Activated CD4-positive, alpha-beta memory T cell treated with anti-CD3 and anti-CD28 coated beads for 36 hours (primary cell): ENCODE data around the gene CD44. TPM values are rescaled to one million over a fixed set of nuclear protein-coding genes. Genes with fewer than 3 reads are reported as not detected.

Experiments
- CTCF ChIA-PET: fragments of 350-600 bp; sonication (Branson Sonifier 250); formaldehyde crosslinking; loops from one replicate; lab custom pipeline; 2021; ENCODE audit warnings: antibody characterized with exemption, inconsistent platforms; lab: Charles Lee
- POLR2A ChIA-PET: fragments of 350-600 bp; sonication (Branson Sonifier 250); formaldehyde crosslinking; loops from one replicate; lab custom pipeline; 2021; ENCODE audit warnings: antibody characterized with exemption; lab: Charles Lee
- DNase-seq: peaks from one replicate; pipeline ENCODE4 v3.0.0-alpha.2; 2020
- H3K27ac Mint-ChIP-seq: one replicate; pipeline ENCODE4 v1.8.0; 2021; ENCODE audit warnings: mixed read lengths
- H3K27me3 Mint-ChIP-seq: one replicate; pipeline ENCODE4 v1.8.0; 2021; ENCODE audit warnings: mixed read lengths
- H3K36me3 Mint-ChIP-seq: one replicate; pipeline ENCODE4 v1.8.0; 2021; ENCODE audit warnings: mixed read lengths
- H3K4me1 Mint-ChIP-seq: one replicate; pipeline ENCODE4 v1.8.0; 2021; ENCODE audit warnings: low read depth, mixed read lengths
- H3K4me3 Mint-ChIP-seq: one replicate; pipeline ENCODE4 v1.8.0; 2021; ENCODE audit warnings: mild to moderate bottlenecking, mixed read lengths
- H3K9me3 Mint-ChIP-seq: one replicate; pipeline ENCODE4 v1.8.0; 2021; ENCODE audit warnings: mixed read lengths
- intact Hi-C: fragments of 100-400 bp; cut with micrococcal nuclease; formaldehyde crosslinking; loops from one replicate; pipeline ENCODE4 v1.15.1; 2023
- total RNA-seq, 2 experiments: library from RNA; stranded (reverse); gene quantifications; one replicate each; pipeline ENCODE4 v1.2.3, GENCODE V29; 2021

The CD44 gene
- total RNA-seq, 2 experiments from 2014 or later: 440 to 442 TPM

GRCh38 chr11:35234460-35235156 lies 95.6 kb downstream of the CD44 start:
- POLR2A ChIA-PET: interaction anchor here (1.2 kb wide), 1 partner anchor 168 kb away, joined by 4 read pairs; no protein-coding TSS in a partner anchor
- DNase-seq: no peak
- CTCF ChIA-PET: interaction anchor here (1.1 to 1.6 kb wide), 2 partner anchors 178 to 203 kb away, joined by 3 read pairs; no protein-coding TSS in a partner anchor
- intact Hi-C loops: loop anchor here (5.0 kb wide), 2 partner anchors 108 to 152 kb away; no protein-coding TSS in a partner anchor
- peaks cover 36% of the 10 kb centered on the region for H3K36me3 Mint-ChIP-seq
- no peaks in the 10 kb centered on the region for H3K27me3 Mint-ChIP-seq
- no peak overlapping the region for H3K27ac Mint-ChIP-seq
- H3K9me3 Mint-ChIP-seq: peaks cover 24% of the 10 kb centered on the region
- peaks cover 66% of the 10 kb centered on the region for H3K4me1 Mint-ChIP-seq
- H3K4me3 Mint-ChIP-seq: no peak overlapping the region

GRCh38 chr11:35235157-35235468 lies 96.1 kb downstream of the CD44 start:
- H3K4me3 Mint-ChIP-seq: no peak overlapping the region

GRCh38 chr11:35235498-35235897 lies 96.5 kb downstream of the CD44 start:
- Mint-ChIP-seq H3K4me3 (peak overlapping the region; percentile 18), H3K27ac (peak overlapping the region; percentile 61), H3K9me3 (peaks cover 24% of the 10 kb centered on the region), H3K27me3 (no peaks in the 10 kb centered on the region), H3K4me1 (peaks cover 66% of the 10 kb centered on the region), H3K36me3 (peaks cover 27% of the 10 kb centered on the region)
- ChIA-PET CTCF (interaction anchor here (0.8 to 1.6 kb wide), 9 partner anchors 10 to 626 kb away, joined by 3 to 4 read pairs (median 3); no protein-coding TSS in a partner anchor), POLR2A (interaction anchor here (1.1 to 1.2 kb wide), 2 partner anchors 69 to 169 kb away, joined by 3 to 4 read pairs; no protein-coding TSS in a partner anchor)
- intact Hi-C loops: loop anchor here (5.0 kb wide), 2 partner anchors 107 to 153 kb away; no protein-coding TSS in a partner anchor
- DNase-seq: no peak

More at GRCh38 chr11:35235157-35235468, 96.1 kb downstream of the CD44 start:
- intact Hi-C loops: loop anchor here (5.0 kb wide), 2 partner anchors 107 to 153 kb away; no protein-coding TSS in a partner anchor
- peak overlapping the region; percentile 61 for H3K27ac Mint-ChIP-seq
- H3K4me1 Mint-ChIP-seq: peaks cover 66% of the 10 kb centered on the region
- peaks cover 30% of the 10 kb centered on the region for H3K36me3 Mint-ChIP-seq
- ChIA-PET CTCF (interaction anchor here (1.1 to 1.6 kb wide), 2 partner anchors 177 to 203 kb away, joined by 3 read pairs; no protein-coding TSS in a partner anchor), POLR2A (interaction anchor here (1.1 to 1.2 kb wide), 2 partner anchors 68 to 169 kb away, joined by 3 to 4 read pairs; no protein-coding TSS in a partner anchor)
- peaks cover 24% of the 10 kb centered on the region for H3K9me3 Mint-ChIP-seq
- no peaks in the 10 kb centered on the region for H3K27me3 Mint-ChIP-seq
- no peak for DNase-seq

GRCh38 chr11:35235936-35236666 lies 97.1 kb downstream of the CD44 start:
- Mint-ChIP-seq H3K4me3 (peak overlapping the region; percentile 18), H3K27me3 (no peaks in the 10 kb centered on the region), H3K27ac (peak overlapping the region; percentile 61), H3K9me3 (peaks cover 24% of the 10 kb centered on the region), H3K36me3 (peaks cover 21% of the 10 kb centered on the region), H3K4me1 (peaks cover 66% of the 10 kb centered on the region)
- DNase-seq: peak; percentile 83
- intact Hi-C loops: loop anchor here (1.0 to 5.0 kb wide), 7 partner anchors 22 to 586 kb away; no protein-coding TSS in a partner anchor
- CTCF ChIA-PET: interaction anchor here (0.8 to 1.7 kb wide), 12 partner anchors 10 to 627 kb away, joined by 3 to 8 read pairs (median 3); no protein-coding TSS in a partner anchor
- POLR2A ChIA-PET: interaction anchor here (0.9 to 1.2 kb wide), 3 partner anchors 69 to 170 kb away, joined by 3 to 4 read pairs (median 3); no protein-coding TSS in a partner anchor

- H3K27me3 Mint-ChIP-seq: no peaks in the 10 kb centered on the region
- ChIA-PET POLR2A (interaction anchor here (0.9 kb wide), 1 partner anchor 74 kb away, joined by 3 read pairs; no protein-coding TSS in a partner anchor), CTCF (interaction anchor here (0.8 to 1.7 kb wide), 11 partner anchors 9 to 627 kb away, joined by 3 to 8 read pairs (median 4); no protein-coding TSS in a partner anchor)
- peaks cover 69% of the 10 kb centered on the region for H3K4me1 Mint-ChIP-seq
- peaks cover 24% of the 10 kb centered on the region for H3K9me3 Mint-ChIP-seq
- H3K36me3 Mint-ChIP-seq: peaks cover 16% of the 10 kb centered on the region
- H3K4me3 Mint-ChIP-seq: no peak overlapping the region
- intact Hi-C loops: loop anchor here (1.0 to 5.0 kb wide), 7 partner anchors 22 to 586 kb away; no protein-coding TSS in a partner anchor
- no peak overlapping the region for H3K27ac Mint-ChIP-seq
- DNase-seq: peak; percentile 18
These were observed 97.7 kb downstream of the CD44 start for GRCh38 chr11:35236667-35237003.

GRCh38 chr11:35237351-35237750 lies 98.4 kb downstream of the CD44 start:
- Mint-ChIP-seq H3K36me3 (peaks cover 13% of the 10 kb centered on the region), H3K4me3 (no peak overlapping the region), H3K27ac (no peak overlapping the region), H3K9me3 (peaks cover 24% of the 10 kb centered on the region), H3K27me3 (no peaks in the 10 kb centered on the region), H3K4me1 (peaks cover 71% of the 10 kb centered on the region)
- no peak for DNase-seq
- POLR2A ChIA-PET: interaction anchor here (0.9 kb wide), 1 partner anchor 91 kb away, joined by 3 read pairs; no protein-coding TSS in a partner anchor
- intact Hi-C loops: loop anchor here (2.0 to 5.0 kb wide), 3 partner anchors 105 to 231 kb away; no protein-coding TSS in a partner anchor
- CTCF ChIA-PET: interaction anchor here (0.7 to 2.4 kb wide), 34 partner anchors 8 to 314 kb away, joined by 3 to 14 read pairs (median 4); no protein-coding TSS in a partner anchor

- no peaks in the 10 kb centered on the region for H3K27me3 Mint-ChIP-seq
- peak; percentile 68 for DNase-seq
- H3K27ac Mint-ChIP-seq: no peak overlapping the region
- H3K36me3 Mint-ChIP-seq: peaks cover 8% of the 10 kb centered on the region
- peaks cover 20% of the 10 kb centered on the region for H3K9me3 Mint-ChIP-seq
- CTCF ChIA-PET: interaction anchor here (0.7 to 2.4 kb wide), 33 partner anchors 8 to 313 kb away, joined by 3 to 14 read pairs (median 4); no protein-coding TSS in a partner anchor
- no peak overlapping the region for H3K4me3 Mint-ChIP-seq
- intact Hi-C loops: loop anchor here (1.0 to 5.0 kb wide), 6 partner anchors 104 to 312 kb away; no protein-coding TSS in a partner anchor
- POLR2A ChIA-PET: interaction anchor here (0.9 kb wide), 1 partner anchor 92 kb away, joined by 3 read pairs; no protein-coding TSS in a partner anchor
- peaks cover 72% of the 10 kb centered on the region for H3K4me1 Mint-ChIP-seq
These were observed 99.1 kb downstream of the CD44 start for GRCh38 chr11:35237860-35238715.

GRCh38 chr11:35238882-35239281 lies 99.9 kb downstream of the CD44 start:
- Mint-ChIP-seq H3K4me1 (peaks cover 70% of the 10 kb centered on the region), H3K27me3 (no peaks in the 10 kb centered on the region), H3K4me3 (no peak overlapping the region), H3K36me3 (peaks cover 8% of the 10 kb centered on the region), H3K9me3 (peaks cover 13% of the 10 kb centered on the region), H3K27ac (no peak overlapping the region)
- intact Hi-C loops: loop anchor here (1.0 to 5.0 kb wide), 5 partner anchors 103 to 313 kb away; no protein-coding TSS in a partner anchor
- DNase-seq: no peak
- ChIA-PET CTCF (interaction anchor here (0.7 to 2.4 kb wide), 12 partner anchors 18 to 314 kb away, joined by 3 to 12 read pairs (median 5); no protein-coding TSS in a partner anchor), POLR2A (no interaction called here)

- DNase-seq: peak; percentile 41
- Mint-ChIP-seq H3K27ac (no peak overlapping the region), H3K4me3 (no peak overlapping the region), H3K9me3 (peaks cover 6% of the 10 kb centered on the region), H3K27me3 (no peaks in the 10 kb centered on the region), H3K4me1 (peaks cover 66% of the 10 kb centered on the region), H3K36me3 (peaks cover 4% of the 10 kb centered on the region)
- POLR2A ChIA-PET: no interaction called here
- intact Hi-C loops: loop anchor here (2.0 to 5.0 kb wide), 3 partner anchors 103 to 157 kb away; no protein-coding TSS in a partner anchor
- CTCF ChIA-PET: interaction anchor here (0.8 to 2.4 kb wide), 10 partner anchors 15 to 315 kb away, joined by 3 to 7 read pairs (median 4); no protein-coding TSS in a partner anchor
These were observed 100.6 kb downstream of the CD44 start for GRCh38 chr11:35239471-35240075.

GRCh38 chr11:35241083-35241482 lies 102.1 kb downstream of the CD44 start:
- Mint-ChIP-seq H3K36me3 (no peaks in the 10 kb centered on the region), H3K27me3 (no peaks in the 10 kb centered on the region), H3K9me3 (no peaks in the 10 kb centered on the region), H3K27ac (no peak overlapping the region), H3K4me3 (no peak overlapping the region), H3K4me1 (peaks cover 63% of the 10 kb centered on the region)
- ChIA-PET POLR2A (no interaction called here), CTCF (interaction anchor here (0.6 to 1.6 kb wide), 3 partner anchors 64 to 208 kb away, joined by 3 to 4 read pairs (median 3); no protein-coding TSS in a partner anchor)
- intact Hi-C loops: no loop called here
- DNase-seq: no peak
